GM19452 (cell line): ENCODE data around the gene PDK1.

Experiments used
- ATAC-seq: cut with Tn5 transposase; IDR thresholded peaks from one replicate; pipeline ENCODE4 v1.9.1; 2021; ENCODE audit not compliant: unreplicated experiment

Gene PDK1

DNA sequence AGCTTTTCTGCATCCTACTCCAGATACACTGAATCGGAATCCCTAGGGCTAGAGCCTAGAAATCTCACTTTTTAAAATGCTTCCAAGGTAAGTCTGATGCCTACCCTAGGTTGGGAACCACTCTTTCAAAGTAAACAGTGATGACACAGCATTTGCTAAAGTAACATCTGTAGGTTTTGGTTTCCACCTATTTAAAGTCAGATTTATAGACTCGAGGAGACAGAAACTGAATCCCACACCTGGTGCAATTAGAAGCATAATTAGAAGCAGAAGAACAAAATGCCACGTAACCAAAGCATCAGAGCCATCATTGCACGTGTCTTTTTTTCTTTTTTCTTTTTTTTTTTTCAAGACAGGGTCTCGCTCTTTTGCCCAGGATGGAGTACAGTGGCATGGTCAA, 40.9 kb downstream of the PDK1 start:
- ATAC-seq = no peak

DNA sequence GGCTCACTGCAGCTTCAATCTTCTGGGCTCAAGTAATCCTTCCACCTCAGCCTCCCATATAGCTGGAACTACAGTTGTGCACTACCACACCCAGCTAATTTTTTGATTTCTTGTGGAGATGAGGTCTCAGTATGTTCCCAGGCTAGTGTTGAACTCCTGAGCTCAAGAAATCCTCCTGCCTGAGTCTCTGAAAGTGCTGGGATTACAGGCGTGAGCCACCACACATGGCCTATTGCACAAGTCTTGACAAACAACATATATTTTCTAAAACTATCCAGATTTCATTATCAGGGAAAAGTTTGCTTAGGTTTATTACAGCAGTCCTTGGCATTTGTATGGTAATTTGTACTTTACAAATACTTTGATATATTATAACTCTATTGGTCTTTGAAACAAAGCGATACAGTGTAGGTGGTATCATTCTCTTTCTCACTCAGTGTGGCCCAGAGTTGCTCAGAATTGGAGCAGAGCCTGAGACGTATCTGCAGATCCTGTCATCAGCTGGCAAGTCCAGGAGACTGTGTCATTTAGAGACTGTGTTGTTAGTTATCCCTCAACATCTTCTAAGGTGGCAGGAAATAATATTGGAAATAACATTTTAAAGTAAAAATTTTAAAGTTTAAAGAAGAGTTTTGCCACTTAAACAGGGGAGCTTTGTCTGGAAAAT, 41.4 kb downstream of the PDK1 start:
- ATAC-seq = no peak

DNA sequence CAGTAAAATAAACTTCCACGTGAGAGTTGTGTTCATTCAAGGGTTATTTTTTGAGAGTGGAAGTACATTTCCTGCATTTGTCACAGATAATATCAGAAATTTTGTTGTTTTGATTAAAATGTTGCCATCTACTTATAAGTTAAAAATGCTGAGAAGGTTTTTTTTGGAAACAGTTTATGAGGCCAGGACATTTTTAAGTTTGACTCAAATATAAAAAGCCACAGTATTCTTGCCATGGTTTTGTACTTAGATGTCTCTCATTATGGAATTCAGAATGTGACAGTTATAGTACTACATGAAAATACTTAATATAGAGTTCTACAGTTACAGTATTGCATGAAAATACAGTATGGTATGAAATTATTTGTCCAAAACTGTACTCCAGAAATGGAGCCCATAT, 44.1 kb downstream of the PDK1 start:
- ATAC-seq = no peak

- no peak for ATAC-seq
These were observed 44.7 kb downstream of the PDK1 start for GRCh38 chr2:172600557-172601008.

- ATAC-seq = no peak
These were observed 50.4 kb downstream of the PDK1 start for GRCh38 chr2:172606285-172606684.

- no peak for ATAC-seq
These were observed 51.6 kb downstream of the PDK1 start for GRCh38 chr2:172607379-172607928.

DNA sequence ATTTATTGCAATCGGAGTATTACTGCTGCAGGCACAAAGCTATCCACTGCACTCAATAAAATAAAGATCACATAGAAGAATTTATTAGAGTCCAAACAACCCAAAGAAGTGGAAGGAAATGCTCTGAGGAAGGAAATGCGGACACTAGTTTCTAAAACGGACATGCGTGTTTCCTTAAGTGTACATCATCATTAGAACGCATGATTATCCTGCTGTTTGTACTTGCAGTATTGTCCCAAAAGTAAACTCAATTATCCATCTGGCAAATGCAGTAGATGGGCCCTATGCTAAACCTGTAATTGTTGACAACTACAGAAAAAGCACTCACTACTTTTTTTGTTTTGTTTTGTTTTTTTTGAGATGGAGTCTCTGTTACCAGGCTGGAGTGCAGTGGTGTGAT, 53.6 kb downstream of the PDK1 start:
- ATAC-seq = no peak

GRCh38 chr2:172612051-172612450, 56.2 kb downstream of the PDK1 start:
- no peak for ATAC-seq

DNA sequence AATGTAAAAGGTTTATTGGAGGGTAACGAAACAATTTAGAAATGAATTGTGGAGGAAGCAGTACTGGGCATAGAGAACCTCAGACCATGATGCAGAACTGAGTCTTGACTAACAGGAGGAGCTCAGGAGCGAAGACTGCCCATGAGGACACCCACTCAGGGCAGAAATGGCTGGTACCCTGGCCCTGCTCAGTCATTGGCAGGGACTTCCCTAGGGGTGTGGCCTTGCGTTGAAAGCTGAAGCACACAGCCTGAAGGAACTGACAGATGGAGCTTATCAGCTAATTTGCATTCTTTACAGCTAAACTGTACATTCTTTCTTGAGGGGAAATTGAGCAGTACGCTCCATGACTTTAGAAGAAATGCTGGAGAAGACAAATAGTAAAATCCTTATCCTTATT, 57.1 kb downstream of the PDK1 start:
- no peak for ATAC-seq

DNA sequence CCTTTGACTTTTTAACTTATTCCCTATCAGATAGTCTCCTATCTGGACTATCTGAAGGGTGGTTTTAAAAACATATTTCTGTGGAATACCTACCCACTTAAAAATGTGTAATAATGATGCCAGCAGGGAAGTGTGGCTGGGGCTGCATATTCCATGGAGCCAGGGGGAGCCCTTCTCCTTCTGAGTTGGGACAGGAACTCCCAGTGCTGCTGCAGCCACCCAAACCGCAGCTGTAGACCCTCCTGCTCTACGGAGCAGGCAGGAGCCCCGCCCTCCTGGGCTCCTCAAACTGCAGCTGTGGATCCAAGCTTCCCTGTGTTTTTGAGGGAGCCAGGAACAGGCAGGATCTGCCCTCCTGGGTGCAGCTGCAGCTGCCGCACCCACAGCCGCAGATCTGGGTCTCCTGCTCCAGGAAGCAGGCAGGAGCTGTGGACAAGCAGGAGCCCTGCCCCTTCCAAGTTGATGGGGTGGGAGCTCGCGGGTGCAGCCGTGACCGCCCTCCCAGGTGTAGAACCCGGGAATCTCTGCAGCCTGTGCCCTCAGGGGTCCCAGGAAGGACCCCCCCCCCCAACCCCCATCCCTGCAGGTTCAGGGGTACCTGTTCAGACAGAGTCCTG, 57.8 kb downstream of the PDK1 start:
- no peak for ATAC-seq

- ATAC-seq = no peak
These were observed 59.0 kb downstream of the PDK1 start for GRCh38 chr2:172614932-172615331.

DNA sequence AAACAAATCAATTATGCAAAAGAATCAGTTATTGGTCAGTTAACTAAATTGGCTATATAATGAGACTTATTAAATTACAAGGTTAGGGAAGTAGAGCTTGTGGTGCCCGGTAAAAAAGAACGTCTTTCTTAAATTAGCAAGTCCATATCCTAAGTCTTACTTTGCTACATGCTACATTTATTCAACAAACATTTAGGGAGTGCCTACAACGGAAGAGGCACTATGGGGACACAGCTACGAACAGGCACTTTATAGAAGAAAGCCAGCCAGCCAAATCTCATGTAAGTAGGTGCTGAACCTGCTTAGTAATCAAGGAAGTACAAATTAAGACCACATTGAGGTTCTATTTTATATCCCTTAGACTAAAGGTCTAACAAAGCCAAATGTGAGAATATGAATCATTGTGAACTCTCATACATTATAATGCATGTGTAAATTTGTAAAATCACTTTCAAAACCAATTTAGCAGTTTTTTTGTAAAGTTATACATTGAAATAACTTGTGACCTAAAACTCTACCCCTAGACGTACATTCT, 59.9 kb downstream of the PDK1 start:
- ATAC-seq = no peak

DNA sequence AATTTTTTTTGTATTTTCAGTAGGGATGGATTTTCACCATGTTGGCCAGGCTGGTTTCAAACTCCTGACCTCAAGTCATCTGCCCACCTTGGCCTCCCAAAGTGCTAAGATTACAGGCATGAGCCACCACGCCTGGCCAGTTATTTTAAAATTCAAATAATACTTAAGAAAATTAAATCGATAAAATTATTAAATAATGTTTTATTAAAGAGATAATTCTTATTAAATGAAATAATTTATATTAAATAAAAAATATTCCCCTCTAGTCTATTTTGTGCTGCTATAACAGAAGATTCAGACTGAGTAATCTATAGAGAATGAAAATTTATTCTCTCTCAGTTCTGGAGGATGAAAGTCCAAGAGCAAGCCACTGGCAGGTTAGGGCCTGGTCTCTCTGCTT, 61.2 kb downstream of the PDK1 start:
- ATAC-seq = no peak

DNA sequence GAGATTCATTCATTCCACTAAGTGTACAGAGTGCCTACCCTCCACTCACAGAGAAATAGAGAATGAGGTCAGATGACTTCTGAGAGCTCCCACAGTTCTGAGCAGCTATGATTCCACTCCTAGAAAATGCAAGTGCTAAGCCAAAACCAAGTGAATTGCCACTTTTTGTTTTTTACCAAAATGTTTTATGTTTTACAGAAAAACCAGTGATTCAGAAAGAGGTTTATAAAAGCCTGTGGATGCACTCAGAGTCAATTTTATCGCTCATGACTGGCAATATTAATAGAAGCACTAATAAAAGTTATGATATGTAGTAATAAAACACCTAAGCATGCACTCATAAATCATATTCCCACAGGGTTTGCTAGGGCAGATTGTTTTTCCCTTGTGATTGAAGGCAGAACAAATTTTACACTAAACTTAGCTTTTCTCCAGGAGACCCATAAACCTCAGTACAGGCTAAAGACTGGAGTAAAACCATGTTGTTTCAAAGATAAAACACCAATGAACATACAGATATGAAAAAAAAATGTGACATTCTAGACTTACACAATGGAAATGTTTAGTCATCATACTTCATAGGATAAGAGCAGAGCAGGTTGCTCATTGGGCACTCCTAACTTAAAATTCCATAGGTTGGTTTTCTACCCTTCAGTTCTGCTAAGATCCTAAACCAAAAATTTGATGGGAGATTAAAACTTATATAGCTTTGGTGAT, 67.5 kb downstream of the PDK1 start:
- ATAC-seq = no peak

DNA sequence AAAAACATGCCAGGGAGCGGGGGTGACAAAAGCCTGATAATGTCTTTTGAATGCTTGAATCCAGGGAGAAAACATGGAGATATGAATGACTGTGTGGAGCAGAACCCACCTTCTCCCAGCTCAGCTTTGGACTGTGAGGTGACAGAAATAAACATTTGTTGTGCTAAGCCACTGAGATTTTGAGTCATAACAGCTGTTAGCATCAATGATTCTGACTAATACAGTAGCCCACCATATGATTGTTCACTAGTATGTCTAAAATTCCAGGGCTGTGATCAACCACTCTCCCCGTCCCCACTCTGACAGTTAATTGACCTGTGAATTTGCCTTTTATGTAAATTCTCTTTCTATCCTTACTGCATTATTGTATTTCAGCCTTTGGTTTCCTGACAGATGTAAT, 69.1 kb downstream of the PDK1 start:
- ATAC-seq = no peak

DNA sequence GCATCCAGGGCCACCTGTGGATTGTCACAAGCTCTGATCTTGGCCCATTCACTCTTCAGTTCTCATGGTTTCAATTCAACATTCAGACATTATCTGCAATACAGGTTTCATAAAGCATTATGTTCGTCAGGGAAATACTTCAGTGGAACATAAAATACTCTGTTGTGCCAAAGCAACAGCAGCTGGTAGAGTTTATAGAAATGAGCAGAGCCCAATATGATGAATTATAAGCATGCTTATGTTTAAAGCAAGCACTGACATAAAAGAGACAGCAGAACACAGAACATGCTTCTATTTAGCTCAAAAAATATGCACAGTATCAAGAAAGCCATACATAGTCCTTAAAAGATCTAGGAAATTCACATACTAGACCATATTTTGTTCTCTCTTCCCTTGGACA, 71.3 kb downstream of the PDK1 start:
- ATAC-seq = no peak

GRCh38 chr2:172628085-172628484, 72.2 kb downstream of the PDK1 start:
- no peak for ATAC-seq

DNA sequence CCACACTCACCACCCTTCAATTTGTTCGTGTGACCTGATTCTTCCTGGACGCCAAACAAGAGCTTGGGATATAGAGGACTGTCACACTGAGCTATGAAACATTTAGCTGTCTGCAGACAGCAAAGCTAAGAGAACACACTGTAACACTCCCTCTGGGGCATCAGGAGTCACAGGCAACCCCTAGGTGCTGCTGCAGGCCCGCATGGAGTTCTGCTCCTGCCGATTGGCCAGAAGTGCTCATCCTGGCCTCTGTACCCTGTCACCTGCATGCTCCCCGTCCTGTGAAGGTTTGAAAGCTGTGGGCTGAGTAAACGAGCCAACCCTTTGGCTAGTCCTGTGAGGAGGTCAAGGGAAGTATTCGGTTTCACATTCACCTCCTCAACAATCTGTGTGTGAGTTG, 73.7 kb downstream of the PDK1 start:
- ATAC-seq = no peak

GRCh38 chr2:172630181-172630580, 74.3 kb downstream of the PDK1 start:
- ATAC-seq = no peak

DNA sequence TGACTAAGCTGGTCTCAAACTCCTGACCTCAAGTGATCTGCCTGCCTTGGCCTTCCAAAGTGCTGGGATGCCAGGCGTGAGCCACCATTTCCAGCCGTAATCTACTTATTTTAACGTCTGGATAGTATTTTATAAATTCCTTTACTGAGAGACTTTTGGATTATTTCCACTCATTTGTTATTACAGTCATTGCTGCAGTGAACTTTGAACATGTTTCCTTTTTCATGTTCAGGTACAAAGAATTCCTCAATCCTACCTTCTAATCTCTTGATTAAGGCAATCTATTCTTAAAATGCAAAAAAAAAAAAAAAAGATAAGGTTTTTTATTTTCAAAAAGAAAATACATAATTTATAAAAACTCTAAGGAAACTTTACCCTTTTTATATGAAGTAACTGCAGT, 78.6 kb downstream of the PDK1 start:
- no peak for ATAC-seq

- ATAC-seq = no peak
These were observed 79.7 kb downstream of the PDK1 start for GRCh38 chr2:172635548-172635947.

DNA sequence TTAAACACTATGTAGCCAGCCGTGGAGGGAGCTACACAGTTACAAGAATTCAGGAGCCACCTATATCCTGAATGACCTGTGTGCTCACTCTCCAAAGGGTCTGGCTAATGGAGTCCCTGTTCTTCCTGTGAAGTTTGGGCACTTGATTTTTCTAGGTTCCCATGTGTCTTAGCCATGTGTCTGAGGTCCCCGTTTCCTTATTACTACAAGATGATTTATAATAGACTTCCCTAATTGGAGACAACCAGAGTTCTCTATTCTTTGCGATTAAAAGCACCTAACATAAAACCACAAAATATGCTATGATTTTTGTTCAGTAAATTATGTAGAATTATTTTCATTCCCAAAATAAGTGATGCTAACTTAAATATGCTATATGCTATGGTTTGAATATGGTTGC, 83.4 kb downstream of the PDK1 start:
- no peak for ATAC-seq
